Heart left ventricle (tissue), 16 donors: ENCODE measurements around the gene PTX4. TPM values are rescaled to one million over a fixed set of nuclear protein-coding genes. Genes with fewer than 3 reads are reported as not detected.
"Not testable (repeated sequence)": the region's sequence is repeated elsewhere in the genome, so short reads cannot be mapped to it uniquely, and the experiment has no call there.

Experiments used
- ATAC-seq, 4 donors: fragments of 200-7000 bp; cut with Tn5 transposase; one replicate each; pipeline ENCODE4 v1.9.1; 2020 to 2022; ENCODE audit warnings: moderate library complexity in 4 of 4, mild to moderate bottlenecking in 3 of 4, moderate number of reproducible peaks in 1 of 4
- DNase-seq, 5 donors: peaks; one replicate each; pipeline ENCODE4 v3.0.0-alpha.2; 2020
- H3K27ac ChIP-seq, 12 donors: fragments of 200-600 bp; sonication (generic) in 4 of 12; one replicate each; pipeline versions ENCODE4 v1.5.0 to v1.8.0; 2016 to 2022; ENCODE audit warnings: mild to moderate bottlenecking in 2 of 12
- H3K27me3 ChIP-seq, 9 donors: fragments of 200-600 bp; sonication (generic) in 2 of 9; one replicate each; pipeline versions ENCODE4 v1.5.1 to v1.8.0; 2016 to 2022; ENCODE audit warnings: mild to moderate bottlenecking in 3 of 9
- H3K36me3 ChIP-seq, 9 donors: fragments of 200-600 bp; sonication (generic) in 2 of 9; one replicate each; pipeline versions ENCODE4 v1.5.0 to v1.8.0; 2018 to 2022; ENCODE audit warnings: mild to moderate bottlenecking in 2 of 9
- H3K4me1 ChIP-seq, 12 donors: fragments of 200-600 bp; sonication (generic) in 4 of 12; one replicate each; pipeline versions ENCODE4 v1.5.0 to v1.8.0; 2016 to 2022; ENCODE audit warnings: mild to moderate bottlenecking in 3 of 12
- H3K4me3 ChIP-seq, 12 donors: fragments of 200-600 bp; sonication (generic) in 4 of 12; one replicate each; pipeline versions ENCODE4 v1.5.0 to v1.8.0; 2017 to 2022; ENCODE audit warnings: mild to moderate bottlenecking in 9 of 12, moderate library complexity in 4 of 12
- H3K9me3 ChIP-seq, 12 donors: fragments of 200-600 bp; sonication (generic) in 4 of 12; one replicate each; pipeline versions ENCODE4 v1.5.0 to v1.8.0; 2016 to 2022; ENCODE audit warnings: mild to moderate bottlenecking in 1 of 12
- POLR2A ChIP-seq, 2 donors: fragments of 450-650 bp; IDR thresholded peaks; one replicate each; pipeline ENCODE4 v1.6.1; 2017; ENCODE audit warnings: antibody characterized with exemption in 2 of 2, mild to moderate bottlenecking in 2 of 2, moderate library complexity in 2 of 2
- WGBS, 4 donors: extraction: QIAGEN DNeasy Blood & Tissue Kit in 2 of 4; methylation state at CpG; one replicate each; pipeline versions ENCODE4 v1.1.5 to v1.1.7; 2013 to 2018; 5-methylcytosine and 5-hydroxymethylcytosine counted together
- intact Hi-C, 10 donors: fragments of 100-400 bp; cut with DNase I; formaldehyde crosslinking; loops; one replicate each; pipeline versions ENCODE4 v1.11.1 to v1.14.2; 2022
- polyA plus RNA-seq, 2 donors: library from polyadenylated mRNA; stranded (reverse); fragments of 200-250 nt; gene quantifications; one replicate each; pipeline ENCODE4 v1.2.3, GENCODE V29; 2013
- total RNA-seq, 9 donors: library from RNA; depleted of rRNA in 2 of 9; stranded (reverse); fragments of >200 nt in 2 of 9; fragmentation: NEBNext Ultra II Directional in 3 of 9; extraction: Animal tissue kit (Norgen Biotek cat#: 25700) in 3 of 9; gene quantifications; one replicate each; pipeline versions ENCODE4 v1.1.0 to v1.2.4, GENCODE V29; 2016 to 2023
- TF ChIP-seq, protein P1 (sequence below), 12 donors: fragments of 200-600 bp; sonication (generic) in 4 of 12; IDR thresholded peaks; one replicate each; pipeline versions ENCODE4 v1.5.0 to v1.8.0; 2018 to 2022; ENCODE audit warnings: antibody characterized with exemption in 12 of 12, mild to moderate bottlenecking in 5 of 12
- donor health status: ischemic (EF 13 %, LVEDD 7.1; RV severe dilation, severe dysfunction).
- donor health status: healthy with polysubstance abuse.
- donor health status: DM: no; HTN: yes; CAD: no.
- donor health status: DM: no; HTN: no; CAD: no.
- donor health status: ischemic (EF 25% LVEDD 6.9; RV normal size, moderate dysfunction).
- donor health status: ischemic (EF 25% LVEDD 5.7; RV mildly dilated, moderate dysfunction).
- donor health status: healthy.
- donor health status: DM: yes; HTN: yes; CAD: no.
- donor health status: ischemic (EF 35%, LVEDD 5.7; RV mildly dilated, moderate dysfunction).
- donor health status: nonischemic (EF 11% LVEDD 7.7; RV severe dilation, severe dysfunction).
- donor health status: DM: yes; HTN: yes; CAD: no.
- donor health status: PGD.
- donor health status: ischemic (EF 29% LVEDD 5.4; RV normal size, mild dysfunction).
- donor health status: nonischemic (EF 23%, LVEDD 6.1; RV moderate dilation, normal function).

The PTX4 gene
- total and polyA plus RNA-seq, 11 donors = 0.04 to 0.23 (median 0.20) TPM; not detected in 8

- Histone ChIP-seq H3K4me1 (peaks cover 0 to 46% (median 12%) of the 10 kb centered on the region in 12 donors), H3K27me3 (no peaks in the 10 kb centered on the region), H3K36me3 (peaks cover 0 to 9% (median 0%) of the 10 kb centered on the region in 9 donors), H3K9me3 (no peaks in the 10 kb centered on the region), H3K4me3 (peak overlapping the region in 1 of 12 donors; percentile 28), H3K27ac (peak overlapping the region in 1 of 12 donors; percentile 90)
- DNase-seq (peak in 1 of 5 donors; percentile 48), ATAC-seq (peak in 1 of 4 donors; percentile 23)
- no peak for TF ChIP-seq POLR2A (IDR thresholded peaks at IDR 0.05)
- TF ChIP-seq, protein P1, sequence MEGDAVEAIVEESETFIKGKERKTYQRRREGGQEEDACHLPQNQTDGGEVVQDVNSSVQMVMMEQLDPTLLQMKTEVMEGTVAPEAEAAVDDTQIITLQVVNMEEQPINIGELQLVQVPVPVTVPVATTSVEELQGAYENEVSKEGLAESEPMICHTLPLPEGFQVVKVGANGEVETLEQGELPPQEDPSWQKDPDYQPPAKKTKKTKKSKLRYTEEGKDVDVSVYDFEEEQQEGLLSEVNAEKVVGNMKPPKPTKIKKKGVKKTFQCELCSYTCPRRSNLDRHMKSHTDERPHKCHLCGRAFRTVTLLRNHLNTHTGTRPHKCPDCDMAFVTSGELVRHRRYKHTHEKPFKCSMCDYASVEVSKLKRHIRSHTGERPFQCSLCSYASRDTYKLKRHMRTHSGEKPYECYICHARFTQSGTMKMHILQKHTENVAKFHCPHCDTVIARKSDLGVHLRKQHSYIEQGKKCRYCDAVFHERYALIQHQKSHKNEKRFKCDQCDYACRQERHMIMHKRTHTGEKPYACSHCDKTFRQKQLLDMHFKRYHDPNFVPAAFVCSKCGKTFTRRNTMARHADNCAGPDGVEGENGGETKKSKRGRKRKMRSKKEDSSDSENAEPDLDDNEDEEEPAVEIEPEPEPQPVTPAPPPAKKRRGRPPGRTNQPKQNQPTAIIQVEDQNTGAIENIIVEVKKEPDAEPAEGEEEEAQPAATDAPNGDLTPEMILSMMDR (IDR thresholded peaks at IDR 0.05) = no peak
- 82 to 88% (median 83%) methylated on average over 20 of the region's 20 CpGs for WGBS, 4 donors
- intact Hi-C loops = loop anchor here in 2 of 10 donors (2.0 to 5.0 kb wide), 2 partner anchors 47 to 71 kb away; partner anchors contain the start of gene UQCC4 (in 1 of the 2)
These were observed 19.0 kb downstream of the PTX4 start for GRCh38 chr16:1469693-1470201.

- 70 to 93% (median 78%) methylated on average over 5 of the region's 5 CpGs for WGBS, 4 donors
- Histone ChIP-seq H3K27ac (peak overlapping the region in 1 of 12 donors; percentile 90), H3K36me3 (peaks cover 0 to 15% (median 3%) of the 10 kb centered on the region in 9 donors), H3K4me1 (peaks cover 0 to 44% (median 11%) of the 10 kb centered on the region in 12 donors)
- H3K4me3 ChIP-seq, H3K9me3 ChIP-seq, ATAC-seq, H3K27me3 ChIP-seq, DNase-seq: not testable (repeated sequence)
- intact Hi-C loops = loop anchor here in 1 of 10 donors (2.0 kb wide), 1 partner anchor 72 kb away; no protein-coding TSS in a partner anchor
These were observed 19.6 kb downstream of the PTX4 start for GRCh38 chr16:1469141-1469540.

- no peak for TF ChIP-seq POLR2A (IDR thresholded peaks at IDR 0.05)
- TF ChIP-seq, protein P1 (IDR thresholded peaks at IDR 0.05) = no peak
- no peak for DNase-seq
- H3K27me3 ChIP-seq = no peaks in the 10 kb centered on the region
- WGBS, 4 donors = 74 to 78% (median 76%) methylated on average over 22 of the region's 22 CpGs
- H3K4me1 ChIP-seq = peaks cover 0 to 37% (median 5%) of the 10 kb centered on the region in 12 donors
- intact Hi-C loops = loop anchor here in 1 of 10 donors (2.0 kb wide), 1 partner anchor 72 kb away; no protein-coding TSS in a partner anchor
- H3K36me3 ChIP-seq = peaks cover 0 to 21% (median 8%) of the 10 kb centered on the region in 9 donors
- H3K27ac ChIP-seq = no peak overlapping the region
- no peak overlapping the region for H3K4me3 ChIP-seq
- no peak for ATAC-seq
- no peaks in the 10 kb centered on the region for H3K9me3 ChIP-seq
These were observed 20.3 kb downstream of the PTX4 start for GRCh38 chr16:1468426-1468810.

DNA sequence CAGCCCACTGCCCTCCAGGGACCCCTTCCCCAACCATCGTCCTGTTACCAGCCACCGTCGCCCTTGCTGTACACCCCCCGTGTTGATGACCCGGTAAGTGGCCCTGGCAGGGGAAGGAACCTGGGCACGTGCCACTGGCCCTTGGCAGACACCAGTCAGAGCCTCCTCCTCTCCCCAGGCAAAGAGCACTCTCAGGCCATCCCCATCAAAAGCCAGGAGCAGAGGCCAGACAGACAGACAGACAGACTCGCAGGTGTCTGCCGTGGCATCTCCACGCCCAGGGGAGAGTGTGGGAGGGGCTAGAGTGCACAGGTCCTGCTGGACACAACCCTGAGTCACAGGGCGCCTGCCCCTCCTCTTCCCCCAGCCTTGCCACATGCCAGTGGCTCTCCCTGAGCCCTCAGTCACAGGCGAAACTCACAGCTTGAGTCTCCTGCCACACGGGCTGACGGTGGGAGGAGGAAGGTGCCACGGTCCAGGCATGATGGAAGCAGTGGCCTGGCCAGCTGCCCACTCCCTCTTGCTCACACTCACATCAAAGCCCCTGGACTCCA lies 21.7 kb downstream of the PTX4 start:
- peak in 2 of 5 donors; percentile 50 to 52 for DNase-seq
- peak in 3 of 4 donors; percentile 17 to 45 (median 39) for ATAC-seq

More for the DNA sequence above, 21.7 kb downstream of the PTX4 start:
- intact Hi-C loops = no loop called here
- Histone ChIP-seq H3K27me3 (no peaks in the 10 kb centered on the region), H3K27ac (no peak overlapping the region), H3K36me3 (peaks cover 0 to 21% (median 12%) of the 10 kb centered on the region in 9 donors), H3K4me1 (peaks cover 0 to 24% (median 3%) of the 10 kb centered on the region in 12 donors), H3K4me3 (no peak overlapping the region), H3K9me3 (no peaks in the 10 kb centered on the region)
- 44 to 68% (median 56%) methylated on average over 14 of the region's 14 CpGs for WGBS, 4 donors
- no peak for TF ChIP-seq POLR2A (IDR thresholded peaks at IDR 0.05)
- TF ChIP-seq, protein P1 (IDR thresholded peaks at IDR 0.05) = no peak
